Osteoblast (primary cell): Measurements from ENCODE around the gene STAP2. TPM values are rescaled to one million over a fixed set of nuclear protein-coding genes. Genes with fewer than 3 reads are reported as not detected.
"Not testable (repeated sequence)": the region's sequence is repeated elsewhere in the genome, so short reads cannot be mapped to it uniquely, and the experiment has no call there.

Experiments used
- DNase-seq: peaks from one replicate; pipeline ENCODE4 v3.0.0; 2011; ENCODE audit warnings: low spot score, mixed read lengths; ENCODE audit not compliant: insufficient read length; ENCODE audit errors: missing footprints
- H2AFZ ChIP-seq: 2 replicates; pipeline ENCODE4 v1.6.0; 2011; ENCODE audit warnings: mild to moderate bottlenecking, low read length
- H3K27ac ChIP-seq: 2 replicates; pipeline ENCODE4 v1.5.1; 2011; ENCODE audit warnings: mild to moderate bottlenecking, low read depth, low read length, moderate library complexity
- H3K27me3 ChIP-seq: 2 replicates; pipeline ENCODE4 v1.6.0; 2012; ENCODE audit warnings: mild to moderate bottlenecking, control low read depth, inconsistent platforms, low read length, moderate library complexity; ENCODE audit not compliant: insufficient read depth
- H3K36me3 ChIP-seq: 2 replicates; pipeline ENCODE4 v1.5.1; 2011; ENCODE audit warnings: mild to moderate bottlenecking, low read length, control low read depth, moderate library complexity; ENCODE audit not compliant: insufficient read depth
- H3K4me1 ChIP-seq: 2 replicates; pipeline ENCODE4 v1.5.1; 2011; ENCODE audit warnings: mild to moderate bottlenecking, low read length, control low read depth, moderate library complexity; ENCODE audit not compliant: insufficient read depth
- H3K4me2 ChIP-seq: 2 replicates; pipeline ENCODE4 v1.6.0; 2011; ENCODE audit warnings: mild to moderate bottlenecking, low read length; ENCODE audit not compliant: insufficient read depth
- H3K4me3 ChIP-seq: fragments of 200-600 bp; sonication (generic); 3 replicates; pipeline ENCODE4 v1.5.1; 2012; ENCODE audit warnings: mild to moderate bottlenecking, low read length, inconsistent platforms; ENCODE audit not compliant: insufficient read depth
- H3K79me2 ChIP-seq: 2 replicates; pipeline ENCODE4 v1.6.0; 2012; ENCODE audit warnings: mild to moderate bottlenecking, low read length, control low read depth, inconsistent platforms; ENCODE audit not compliant: insufficient read depth
- H3K9me3 ChIP-seq: 2 replicates; pipeline ENCODE4 v1.5.1; 2011; ENCODE audit warnings: low read depth, low read length, control low read depth
- H4K20me1 ChIP-seq: 2 replicates; pipeline ENCODE4 v1.6.0; 2012; ENCODE audit warnings: mild to moderate bottlenecking, low read length, control low read depth; ENCODE audit not compliant: insufficient read depth
- total RNA-seq: library from RNA; depleted of rRNA; stranded (reverse); fragments of >200 nt; gene quantifications from 2 replicates; pipeline ENCODE4 v1.2.3, GENCODE V29; 2012
- TF ChIP-seq, protein P1 (sequence below): IDR thresholded peaks from 2 replicates; pipeline ENCODE4 v1.5.1; 2011; ENCODE audit warnings: mild to moderate bottlenecking, low read depth, low read length, moderate library complexity; ENCODE audit errors: extremely low read depth

The STAP2 gene
- total RNA-seq, 1 donor = 2.5 TPM

DNA sequence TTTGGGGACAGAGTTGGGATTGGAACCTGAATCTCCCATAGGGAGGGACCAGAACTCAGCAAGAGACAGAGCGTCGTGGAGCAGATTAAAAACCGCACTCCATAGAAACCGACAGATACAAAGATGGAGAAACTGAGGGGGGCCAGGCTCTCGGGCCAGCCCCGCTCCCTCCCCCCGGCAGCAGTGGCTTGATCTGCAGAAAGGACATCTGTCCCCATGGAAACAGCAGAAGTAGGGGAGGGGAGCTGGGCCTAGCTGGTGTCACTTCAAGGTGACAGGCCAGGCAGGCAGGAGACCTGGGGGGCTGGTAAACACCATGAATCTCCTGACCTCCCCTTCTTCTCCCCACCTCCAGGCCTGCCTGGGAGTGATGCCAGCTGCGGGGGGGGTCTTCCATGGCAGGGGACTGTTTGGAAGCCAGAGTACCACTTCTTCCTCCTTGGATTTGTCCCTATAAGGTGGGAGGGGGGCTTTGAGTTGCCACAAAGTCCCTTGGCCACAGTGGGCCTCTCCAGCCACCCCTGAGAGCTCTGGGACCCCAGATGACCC lies 47.4 kb downstream of the STAP2 start:
- Histone ChIP-seq H3K9me3 (no peaks in the 10 kb centered on the region), H3K4me3 (no peak overlapping the region), H2AFZ (no peak overlapping the region), H3K4me2 (no peak overlapping the region), H3K79me2 (no peaks in the 10 kb centered on the region), H3K27me3 (peaks cover 4% of the 10 kb centered on the region), H3K4me1 (no peaks in the 10 kb centered on the region), H3K36me3 (no peaks in the 10 kb centered on the region), H4K20me1 (no peaks in the 10 kb centered on the region), H3K27ac (no peak overlapping the region)
- TF ChIP-seq, protein P1, sequence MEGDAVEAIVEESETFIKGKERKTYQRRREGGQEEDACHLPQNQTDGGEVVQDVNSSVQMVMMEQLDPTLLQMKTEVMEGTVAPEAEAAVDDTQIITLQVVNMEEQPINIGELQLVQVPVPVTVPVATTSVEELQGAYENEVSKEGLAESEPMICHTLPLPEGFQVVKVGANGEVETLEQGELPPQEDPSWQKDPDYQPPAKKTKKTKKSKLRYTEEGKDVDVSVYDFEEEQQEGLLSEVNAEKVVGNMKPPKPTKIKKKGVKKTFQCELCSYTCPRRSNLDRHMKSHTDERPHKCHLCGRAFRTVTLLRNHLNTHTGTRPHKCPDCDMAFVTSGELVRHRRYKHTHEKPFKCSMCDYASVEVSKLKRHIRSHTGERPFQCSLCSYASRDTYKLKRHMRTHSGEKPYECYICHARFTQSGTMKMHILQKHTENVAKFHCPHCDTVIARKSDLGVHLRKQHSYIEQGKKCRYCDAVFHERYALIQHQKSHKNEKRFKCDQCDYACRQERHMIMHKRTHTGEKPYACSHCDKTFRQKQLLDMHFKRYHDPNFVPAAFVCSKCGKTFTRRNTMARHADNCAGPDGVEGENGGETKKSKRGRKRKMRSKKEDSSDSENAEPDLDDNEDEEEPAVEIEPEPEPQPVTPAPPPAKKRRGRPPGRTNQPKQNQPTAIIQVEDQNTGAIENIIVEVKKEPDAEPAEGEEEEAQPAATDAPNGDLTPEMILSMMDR = no peak
- no peak for DNase-seq

GRCh38 chr19:4288091-4288777 lies 50.4 kb downstream of the STAP2 start:
- H2AFZ ChIP-seq = no peak overlapping the region
- no peaks in the 10 kb centered on the region for H3K4me1 ChIP-seq
- H3K27ac ChIP-seq = no peak overlapping the region
- H3K27me3 ChIP-seq = peaks cover 9% of the 10 kb centered on the region
- no peaks in the 10 kb centered on the region for H3K36me3 ChIP-seq
- H3K9me3 ChIP-seq = no peaks in the 10 kb centered on the region
- TF ChIP-seq, protein P1 = no peak
- no peaks in the 10 kb centered on the region for H3K79me2 ChIP-seq
- H3K4me2 ChIP-seq = no peak overlapping the region
- no peaks in the 10 kb centered on the region for H4K20me1 ChIP-seq
- peak; percentile 15 for DNase-seq
- no peak overlapping the region for H3K4me3 ChIP-seq

- not testable (repeated sequence) for H3K27me3 ChIP-seq, DNase-seq, H4K20me1 ChIP-seq, H3K27ac ChIP-seq, H3K4me1 ChIP-seq, H3K4me3 ChIP-seq, H3K9me3 ChIP-seq, H3K79me2 ChIP-seq, H3K36me3 ChIP-seq, H2AFZ ChIP-seq, H3K4me2 ChIP-seq
Measured at GRCh38 chr19:4286141-4286540, 52.5 kb downstream of the STAP2 start.

DNA sequence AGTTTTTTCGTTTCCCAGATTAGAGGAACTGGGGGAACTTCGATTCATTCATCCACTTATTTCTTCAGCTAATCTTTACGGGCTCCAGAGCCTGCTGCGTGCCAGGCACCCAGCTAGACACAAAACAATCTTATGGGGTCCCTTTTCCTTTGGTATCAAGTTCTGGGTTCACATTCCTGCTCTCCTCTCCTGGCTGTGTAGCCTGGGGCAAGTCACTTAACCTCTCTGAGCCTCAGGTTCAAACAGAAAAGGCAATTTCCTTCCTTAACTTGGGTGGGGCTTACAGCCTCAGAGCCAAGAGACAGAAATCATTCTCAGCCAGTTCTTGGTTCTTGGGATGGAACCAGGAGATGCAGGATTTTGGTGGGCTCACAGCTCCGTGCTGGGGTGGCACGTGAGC lies 53.7 kb downstream of the STAP2 start:
- no peak overlapping the region for H3K4me3 ChIP-seq
- no peaks in the 10 kb centered on the region for H3K36me3 ChIP-seq
- H3K9me3 ChIP-seq = no peaks in the 10 kb centered on the region
- TF ChIP-seq, protein P1 = no peak
- H3K27ac ChIP-seq = no peak overlapping the region
- H4K20me1 ChIP-seq = no peaks in the 10 kb centered on the region
- H2AFZ ChIP-seq = no peak overlapping the region
- H3K4me1 ChIP-seq = no peaks in the 10 kb centered on the region
- H3K27me3 ChIP-seq = peaks cover 18% of the 10 kb centered on the region
- peak; percentile 72 for DNase-seq
- no peak overlapping the region for H3K4me2 ChIP-seq
- H3K79me2 ChIP-seq = no peaks in the 10 kb centered on the region
